MCF 10A (cell line): ENCODE results near the gene SYT2. TPM values are rescaled to one million over a fixed set of nuclear protein-coding genes. Genes with fewer than 3 reads are reported as not detected.

Experiments
- BruUV-seq: library from RNA; stranded (reverse); fragments of 400-500 nt; replicated peaks from 2 replicates; lab custom pipeline; 2021; lab: Mats Ljungman, UMichigan
- CTCF ChIA-PET: fragments of 300-600 bp; sonication (Branson Sonifier 250); formaldehyde crosslinking; extraction: SDS; loops from one replicate; lab custom pipeline; 2021; ENCODE audit warnings: antibody characterized with exemption, inconsistent platforms; lab: Yijun Ruan, JAX
- POLR2A ChIA-PET: fragments of 300-600, 350-650 bp; sonication (Branson Sonifier 250); formaldehyde crosslinking; extraction: SDS; loops from one replicate; lab custom pipeline; 2020; ENCODE audit warnings: antibody characterized with exemption, inconsistent platforms; lab: Yijun Ruan, JAX
- DNase-seq: peaks from one replicate; pipeline ENCODE4 v3.0.0-alpha.2; 2018; ENCODE audit not compliant: unreplicated experiment
- H3K27ac Mint-ChIP-seq: one replicate; pipeline ENCODE4 v1.8.0; 2022; ENCODE audit warnings: mild to moderate bottlenecking, low read depth, mixed read lengths; ENCODE audit not compliant: unreplicated experiment
- H3K27me3 Mint-ChIP-seq: one replicate; pipeline ENCODE4 v1.8.0; 2022; ENCODE audit warnings: mixed read lengths; ENCODE audit not compliant: insufficient read depth, unreplicated experiment
- H3K36me3 Mint-ChIP-seq: one replicate; pipeline ENCODE4 v1.8.0; 2022; ENCODE audit warnings: mild to moderate bottlenecking, moderate library complexity, mixed read lengths; ENCODE audit not compliant: insufficient read depth, unreplicated experiment
- H3K4me1 Mint-ChIP-seq: one replicate; pipeline ENCODE4 v1.8.0; 2022; ENCODE audit warnings: mixed read lengths; ENCODE audit not compliant: insufficient read depth, unreplicated experiment
- H3K4me3 Mint-ChIP-seq: one replicate; pipeline ENCODE4 v1.8.0; 2022; ENCODE audit warnings: mild to moderate bottlenecking, moderate library complexity, mixed read lengths; ENCODE audit not compliant: unreplicated experiment
- H3K9me3 Mint-ChIP-seq: one replicate; pipeline ENCODE4 v1.8.0; 2022; ENCODE audit warnings: mixed read lengths; ENCODE audit not compliant: unreplicated experiment
- intact Hi-C: fragments of 100-400 bp; cut with micrococcal nuclease; formaldehyde crosslinking; loops from 2 replicates; pipeline ENCODE4 v1.14.1; 2022
- total RNA-seq: library from RNA; stranded (reverse); gene quantifications from 2 replicates; pipeline ENCODE4 v1.2.3, GENCODE V29; 2022
- TF ChIP-seq, protein P1 (sequence below): fragments of 200-600 bp; IDR thresholded peaks from one replicate; pipeline ENCODE4 v1.8.0; 2022; ENCODE audit warnings: antibody characterized with exemption, mild to moderate bottlenecking; ENCODE audit not compliant: unreplicated experiment

Gene SYT2
- total RNA-seq, 1 experiment from 2014 or later: not detected

DNA sequence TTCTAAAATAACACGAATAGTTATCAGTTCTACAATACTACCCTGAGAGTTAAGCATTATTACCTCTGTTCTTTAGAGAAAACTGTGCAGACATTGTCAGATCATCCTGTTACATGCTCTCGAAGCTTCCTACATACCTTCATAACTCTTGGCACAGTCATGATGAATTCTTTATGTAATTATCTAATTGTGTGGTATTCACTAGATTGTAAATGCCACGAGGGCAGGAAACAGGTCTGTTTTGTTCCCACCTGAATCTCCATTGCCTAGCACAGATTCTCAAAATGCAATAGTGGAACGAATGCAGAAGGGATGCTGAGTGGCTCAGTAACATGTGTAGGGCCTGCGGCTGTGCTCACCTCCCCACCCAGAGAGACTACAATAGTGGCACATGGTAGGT is 3.4 kb downstream of the SYT2 start:
- H3K9me3 Mint-ChIP-seq: no peaks in the 10 kb centered on the region
- CTCF ChIA-PET: interaction anchor here (0.6 to 9.4 kb wide), 4 partner anchors 12 to 707 kb away, joined by 3 to 86 read pairs (median 4); no protein-coding TSS in a partner anchor
- H3K4me1 Mint-ChIP-seq: no peaks in the 10 kb centered on the region
- POLR2A ChIA-PET: no interaction called here
- peaks cover 100% of the 10 kb centered on the region for H3K27me3 Mint-ChIP-seq
- BruUV-seq: no TSS peak
- no peaks in the 10 kb centered on the region for H3K36me3 Mint-ChIP-seq
- TF ChIP-seq, protein P1, sequence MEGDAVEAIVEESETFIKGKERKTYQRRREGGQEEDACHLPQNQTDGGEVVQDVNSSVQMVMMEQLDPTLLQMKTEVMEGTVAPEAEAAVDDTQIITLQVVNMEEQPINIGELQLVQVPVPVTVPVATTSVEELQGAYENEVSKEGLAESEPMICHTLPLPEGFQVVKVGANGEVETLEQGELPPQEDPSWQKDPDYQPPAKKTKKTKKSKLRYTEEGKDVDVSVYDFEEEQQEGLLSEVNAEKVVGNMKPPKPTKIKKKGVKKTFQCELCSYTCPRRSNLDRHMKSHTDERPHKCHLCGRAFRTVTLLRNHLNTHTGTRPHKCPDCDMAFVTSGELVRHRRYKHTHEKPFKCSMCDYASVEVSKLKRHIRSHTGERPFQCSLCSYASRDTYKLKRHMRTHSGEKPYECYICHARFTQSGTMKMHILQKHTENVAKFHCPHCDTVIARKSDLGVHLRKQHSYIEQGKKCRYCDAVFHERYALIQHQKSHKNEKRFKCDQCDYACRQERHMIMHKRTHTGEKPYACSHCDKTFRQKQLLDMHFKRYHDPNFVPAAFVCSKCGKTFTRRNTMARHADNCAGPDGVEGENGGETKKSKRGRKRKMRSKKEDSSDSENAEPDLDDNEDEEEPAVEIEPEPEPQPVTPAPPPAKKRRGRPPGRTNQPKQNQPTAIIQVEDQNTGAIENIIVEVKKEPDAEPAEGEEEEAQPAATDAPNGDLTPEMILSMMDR: no peak
- no peak for DNase-seq
- H3K27ac Mint-ChIP-seq: no peak overlapping the region
- intact Hi-C loops: no loop called here
- no peak overlapping the region for H3K4me3 Mint-ChIP-seq

DNA sequence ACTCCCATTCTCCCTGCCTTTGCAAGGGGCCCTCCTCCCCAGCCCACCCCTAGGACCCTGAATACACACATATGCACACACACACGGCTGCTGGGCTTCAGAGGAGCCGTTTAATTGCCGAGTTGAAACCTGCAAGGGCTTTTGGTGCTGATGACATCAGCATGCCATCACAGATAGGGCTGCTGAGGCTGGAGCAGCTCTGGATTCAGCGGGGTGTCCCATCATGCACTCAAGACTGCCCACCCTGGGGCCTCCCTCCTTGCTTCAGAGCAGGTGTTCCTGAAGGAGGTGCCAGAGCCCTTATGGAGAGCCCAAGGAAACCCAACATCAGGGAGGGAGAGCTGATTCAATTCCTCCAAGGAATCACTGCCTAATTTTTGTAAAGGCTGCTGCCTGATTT is 5.7 kb downstream of the SYT2 start:
- intact Hi-C loops: no loop called here
- POLR2A ChIA-PET: no interaction called here
- no peaks in the 10 kb centered on the region for H3K4me1 Mint-ChIP-seq
- CTCF ChIA-PET: interaction anchor here (0.9 to 9.4 kb wide), 2 partner anchors 14 to 82 kb away, joined by 3 to 86 read pairs; no protein-coding TSS in a partner anchor
- H3K27ac Mint-ChIP-seq: no peak overlapping the region
- TF ChIP-seq, protein P1: no peak
- H3K9me3 Mint-ChIP-seq: no peaks in the 10 kb centered on the region
- H3K27me3 Mint-ChIP-seq: peaks cover 100% of the 10 kb centered on the region
- no TSS peak for BruUV-seq
- no peak for DNase-seq
- no peak overlapping the region for H3K4me3 Mint-ChIP-seq
- H3K36me3 Mint-ChIP-seq: no peaks in the 10 kb centered on the region

DNA sequence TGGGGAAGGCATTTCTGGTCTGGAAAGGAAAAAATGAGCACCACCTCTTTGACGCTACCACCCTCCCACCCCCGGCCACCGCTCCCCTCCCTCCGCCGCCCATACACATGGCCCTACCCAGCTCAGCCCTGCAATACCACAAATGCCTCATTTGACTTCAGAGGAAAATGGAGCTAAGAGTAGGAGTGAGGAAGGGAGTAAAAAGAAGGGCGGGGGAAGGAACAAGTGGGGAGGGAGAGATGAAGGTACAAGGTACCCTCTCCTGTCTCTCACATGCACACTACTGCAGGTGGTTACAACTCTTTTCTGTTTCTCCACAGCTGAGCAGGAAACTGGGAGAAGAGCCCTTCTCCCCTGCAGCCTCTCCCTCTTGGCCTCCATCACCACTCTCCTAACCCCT is 7.1 kb downstream of the SYT2 start:
- no peaks in the 10 kb centered on the region for H3K36me3 Mint-ChIP-seq
- ChIA-PET POLR2A (no interaction called here), CTCF (interaction anchor here (0.7 to 9.4 kb wide), 5 partner anchors 9 to 380 kb away, joined by 3 to 86 read pairs (median 3); no protein-coding TSS in a partner anchor)
- peaks cover 96% of the 10 kb centered on the region for H3K27me3 Mint-ChIP-seq
- intact Hi-C loops: no loop called here
- no peak overlapping the region for H3K4me3 Mint-ChIP-seq
- TF ChIP-seq, protein P1: no peak
- H3K9me3 Mint-ChIP-seq: no peaks in the 10 kb centered on the region
- no peak for DNase-seq
- H3K27ac Mint-ChIP-seq: no peak overlapping the region
- no TSS peak for BruUV-seq
- H3K4me1 Mint-ChIP-seq: no peaks in the 10 kb centered on the region

DNA sequence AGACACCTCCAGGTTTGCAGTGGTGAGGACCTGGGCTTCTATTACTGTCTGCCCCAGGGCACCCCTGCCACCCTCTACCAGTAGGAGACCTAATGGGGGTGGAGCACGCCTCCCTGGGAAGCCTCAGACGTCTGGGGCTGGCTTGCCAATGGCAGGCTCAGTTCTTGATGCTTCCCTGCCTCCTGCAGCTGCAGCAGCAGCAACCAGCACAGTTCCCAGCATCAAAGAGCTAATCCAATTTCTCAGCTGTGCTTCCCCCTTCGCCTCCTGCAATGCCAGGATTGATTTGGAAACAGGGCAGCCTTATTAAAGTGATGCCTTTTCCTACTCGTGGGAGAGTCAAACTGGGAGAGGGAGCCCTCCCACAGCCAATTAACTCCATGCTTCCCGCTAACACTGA is 8.2 kb downstream of the SYT2 start:
- Mint-ChIP-seq H3K4me1 (no peaks in the 10 kb centered on the region), H3K27ac (no peak overlapping the region), H3K9me3 (no peaks in the 10 kb centered on the region), H3K27me3 (peaks cover 96% of the 10 kb centered on the region), H3K4me3 (no peak overlapping the region), H3K36me3 (no peaks in the 10 kb centered on the region)
- ChIA-PET POLR2A (no interaction called here), CTCF (interaction anchor here (0.6 to 9.4 kb wide), 2 partner anchors 16 to 67 kb away, joined by 3 to 86 read pairs; no protein-coding TSS in a partner anchor)
- no peak for DNase-seq
- TF ChIP-seq, protein P1: no peak
- no TSS peak for BruUV-seq
- intact Hi-C loops: no loop called here
